Fibroblast of lung (primary cell): ENCODE results near the gene AK5. TPM values are rescaled to one million over a fixed set of nuclear protein-coding genes. Genes with fewer than 3 reads are reported as not detected.

ENCODE experiments used
- DNase-seq, 2 donors: peaks; one replicate each; pipeline versions ENCODE4 v3.0.0 to v3.0.0-alpha.2; 2010; ENCODE audit warnings: low read depth in 2 of 2
- H2AFZ ChIP-seq: 2 replicates; pipeline ENCODE4 v1.5.1; 2012; ENCODE audit warnings: low read length, control low read depth, inconsistent platforms
- H3K27ac ChIP-seq: 2 replicates; pipeline ENCODE4 v1.5.1; 2011; ENCODE audit warnings: low read length, control low read depth; ENCODE audit not compliant: insufficient read depth
- H3K27me3 ChIP-seq: 2 replicates; pipeline ENCODE4 v1.5.1; 2011; ENCODE audit warnings: mild to moderate bottlenecking, low read length; ENCODE audit not compliant: control insufficient read depth, insufficient read depth
- H3K36me3 ChIP-seq: 2 replicates; pipeline ENCODE4 v1.5.1; 2011; ENCODE audit warnings: low read length; ENCODE audit not compliant: control insufficient read depth, insufficient read depth
- H3K4me1 ChIP-seq: 2 replicates; pipeline ENCODE4 v1.5.1; 2011; ENCODE audit warnings: low read length; ENCODE audit not compliant: control insufficient read depth, insufficient read depth; ENCODE audit errors: extremely low read depth
- H3K4me2 ChIP-seq: 2 replicates; pipeline ENCODE4 v1.5.1; 2011; ENCODE audit warnings: low read length, control low read depth; ENCODE audit not compliant: insufficient read depth; ENCODE audit errors: extremely low read depth
- H3K4me3 ChIP-seq, 4 experiments: fragments of 200-600 bp in 1 of 4; sonication (generic) in 1 of 4; replicated peaks in 1 of 4; 2 replicates each; pipeline ENCODE4 v1.5.1; 2011 to 2016; ENCODE audit warnings: low read length in 4 of 4, low read depth in 3 of 4, mild to moderate bottlenecking in 3 of 4, control low read depth in 2 of 4, inconsistent platforms in 1 of 4, mixed read lengths in 1 of 4; ENCODE audit not compliant: insufficient read depth in 1 of 4; ENCODE audit errors: control extremely low read depth in 1 of 4
- H3K79me2 ChIP-seq: 2 replicates; pipeline ENCODE4 v1.5.1; 2012; ENCODE audit warnings: mild to moderate bottlenecking, low read length, inconsistent platforms; ENCODE audit not compliant: control insufficient read depth, insufficient read depth
- H3K9ac ChIP-seq: 2 replicates; pipeline ENCODE4 v1.5.1; 2011; ENCODE audit warnings: mild to moderate bottlenecking, low read length, control low read depth; ENCODE audit not compliant: insufficient read depth
- H3K9me3 ChIP-seq: 2 replicates; pipeline ENCODE4 v1.5.1; 2012; ENCODE audit warnings: low read depth, low read length; ENCODE audit not compliant: control insufficient read depth, insufficient read depth
- H4K20me1 ChIP-seq: 2 replicates; pipeline ENCODE4 v1.5.1; 2011; ENCODE audit warnings: low read length; ENCODE audit not compliant: control insufficient read depth, insufficient read depth; ENCODE audit errors: extremely low read depth
- CTCF ChIP-seq, 2 donors: IDR thresholded peaks in 1 of 2; conservative IDR thresholded peaks in 1 of 2; 1 replicate in 1 of 2; 2 replicates in 1 of 2; pipeline ENCODE4 v1.5.1; 2011 to 2012; ENCODE audit warnings: low read length in 2 of 2, control low read depth in 1 of 2, inconsistent platforms in 1 of 2, low read depth in 1 of 2, mild to moderate bottlenecking in 1 of 2
- EZH2 ChIP-seq: IDR thresholded peaks from 2 replicates; pipeline ENCODE4 v1.5.1; 2012; ENCODE audit warnings: low read length, control low read depth, mild to moderate bottlenecking; ENCODE audit errors: missing control alignments
- polyA plus RNA-seq, 2 donors: library from polyadenylated mRNA; depleted of rRNA in 1 of 2; stranded (reverse) in 1 of 2; unstranded in 1 of 2; fragments of >200 nt; gene quantifications; 2 replicates each; pipeline ENCODE4 v1.2.1, GENCODE V29; 2011 to 2012; ENCODE audit warnings: missing spikeins in 1 of 2
- total RNA-seq: library from RNA; depleted of rRNA; stranded (reverse); fragments of >200 nt; gene quantifications from 2 replicates; pipeline ENCODE4 v1.2.1, GENCODE V29; 2014

AK5 gene
- total and polyA plus RNA-seq, 2 donors (not counting 1 experiment from before 2014, with no cell fraction given), result 37.9 to 87.7 TPM

- Histone ChIP-seq H3K9ac (no peak overlapping the region), H3K4me1 (no peaks in the 10 kb centered on the region), H3K4me3 (no peak overlapping the region), H2AFZ (no peak overlapping the region), H3K27ac (no peak overlapping the region), H3K27me3 (no peaks in the 10 kb centered on the region), H3K4me2 (no peak overlapping the region), H3K79me2 (no peaks in the 10 kb centered on the region), H4K20me1 (no peaks in the 10 kb centered on the region), H3K9me3 (no peaks in the 10 kb centered on the region), H3K36me3 (no peaks in the 10 kb centered on the region)
- no peak for DNase-seq
- TF ChIP-seq CTCF (conservative IDR thresholded peaks at IDR 0.05 in 1 of 2, IDR thresholded peaks at IDR 0.05 in 1 of 2; ENCODE audit: low read depth in 1 of 2, low read length in 2 of 2) (no peak), EZH2 (no peak)
These were observed 315.5 kb downstream of the AK5 start for GRCh38 chr1:77597310-77597709.

GRCh38 chr1:77605246-77606026, 323.6 kb downstream of the AK5 start:
- no peak overlapping the region for H3K4me2 ChIP-seq
- H3K9ac ChIP-seq, result no peak overlapping the region
- no peak overlapping the region for H2AFZ ChIP-seq
- no peak overlapping the region for H3K4me3 ChIP-seq
- no peak overlapping the region for H3K27ac ChIP-seq
- H3K27me3 ChIP-seq, result no peaks in the 10 kb centered on the region
- H4K20me1 ChIP-seq, result no peaks in the 10 kb centered on the region
- no peaks in the 10 kb centered on the region for H3K9me3 ChIP-seq
- peaks cover 2% of the 10 kb centered on the region for H3K79me2 ChIP-seq
- H3K36me3 ChIP-seq, result no peaks in the 10 kb centered on the region
- TF ChIP-seq EZH2 (no peak), CTCF (conservative IDR thresholded peaks at IDR 0.05 in 1 of 2, IDR thresholded peaks at IDR 0.05 in 1 of 2; ENCODE audit: low read depth in 1 of 2, low read length in 2 of 2) (no peak)
- peak; percentile 80 to 92 for DNase-seq
- no peaks in the 10 kb centered on the region for H3K4me1 ChIP-seq

GRCh38 chr1:77608893-77609292, 327.1 kb downstream of the AK5 start:
- no peak for DNase-seq
- no peak overlapping the region for H2AFZ ChIP-seq
- H3K9ac ChIP-seq, result no peak overlapping the region
- H4K20me1 ChIP-seq, result no peaks in the 10 kb centered on the region
- TF ChIP-seq EZH2 (no peak), CTCF (conservative IDR thresholded peaks at IDR 0.05 in 1 of 2, IDR thresholded peaks at IDR 0.05 in 1 of 2; ENCODE audit: low read depth in 1 of 2, low read length in 2 of 2) (no peak)
- H3K27ac ChIP-seq, result no peak overlapping the region
- H3K4me1 ChIP-seq, result no peaks in the 10 kb centered on the region
- H3K4me2 ChIP-seq, result no peak overlapping the region
- H3K9me3 ChIP-seq, result no peaks in the 10 kb centered on the region
- H3K36me3 ChIP-seq, result no peaks in the 10 kb centered on the region
- no peak overlapping the region for H3K4me3 ChIP-seq
- H3K79me2 ChIP-seq, result peaks cover 7% of the 10 kb centered on the region
- H3K27me3 ChIP-seq, result no peaks in the 10 kb centered on the region

Other genes starting within 250 kb of the AK5 start
- gene PIGK, start 62.6 kb upstream of the AK5 start, total RNA-seq, result 38.5 and 55.7 TPM in 2 replicates
- 55.5 and 58.7 TPM in 2 replicates for gene PIGK, start 62.6 kb upstream of the AK5 start, polyA plus RNA-seq